Ecto neural progenitor cell (in vitro differentiated cells): ENCODE data around the gene WASF2.
A peak's percentile ranks its signal among the peaks of the same experiment; 100 is the strongest.
"Not testable (repeated sequence)": the region's sequence is repeated elsewhere in the genome, so short reads cannot be mapped to it uniquely, and the experiment has no call there.

Source experiments
- DNase-seq: peaks from one replicate; pipeline ENCODE4 v3.0.0-alpha.2; 2018; ENCODE audit warnings: low spot score

The WASF2 gene

GRCh38 chr1:27489973-27490741, at the start of gene WASF2:
Gene WASF2, minus strand, starts transcription at chr1:27490167. Its CDS starts 61,277 bp downstream, at chr1:27428890.
- peak; percentile 99 for DNase-seq

DNA sequence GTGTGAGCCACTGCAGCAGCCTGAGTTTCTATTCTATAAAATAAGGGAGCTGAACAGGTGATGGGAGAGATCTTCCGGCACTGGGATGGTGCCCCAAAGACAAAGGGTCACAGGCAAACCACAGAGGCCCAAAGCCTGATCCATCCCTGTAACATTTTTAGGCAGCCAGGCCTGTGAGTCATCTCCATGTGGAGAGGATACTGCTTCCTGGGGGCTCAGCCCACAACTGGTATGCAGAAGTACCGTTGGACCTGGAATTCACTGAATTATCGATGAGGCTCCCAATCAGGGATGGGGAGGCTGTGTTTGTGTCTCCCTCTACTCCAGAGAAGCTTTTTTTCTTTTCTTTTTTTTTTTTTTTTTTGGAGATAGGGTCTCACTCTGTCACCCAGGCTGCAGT, 48.8 kb upstream of the WASF2 start:
- DNase-seq = no peak

- DNase-seq = not testable (repeated sequence)
Measured at GRCh38 chr1:27538305-27538676, 48.3 kb upstream of the WASF2 start.

GRCh38 chr1:27536767-27537166, 46.8 kb upstream of the WASF2 start:
- peak; percentile 84 for DNase-seq

DNA sequence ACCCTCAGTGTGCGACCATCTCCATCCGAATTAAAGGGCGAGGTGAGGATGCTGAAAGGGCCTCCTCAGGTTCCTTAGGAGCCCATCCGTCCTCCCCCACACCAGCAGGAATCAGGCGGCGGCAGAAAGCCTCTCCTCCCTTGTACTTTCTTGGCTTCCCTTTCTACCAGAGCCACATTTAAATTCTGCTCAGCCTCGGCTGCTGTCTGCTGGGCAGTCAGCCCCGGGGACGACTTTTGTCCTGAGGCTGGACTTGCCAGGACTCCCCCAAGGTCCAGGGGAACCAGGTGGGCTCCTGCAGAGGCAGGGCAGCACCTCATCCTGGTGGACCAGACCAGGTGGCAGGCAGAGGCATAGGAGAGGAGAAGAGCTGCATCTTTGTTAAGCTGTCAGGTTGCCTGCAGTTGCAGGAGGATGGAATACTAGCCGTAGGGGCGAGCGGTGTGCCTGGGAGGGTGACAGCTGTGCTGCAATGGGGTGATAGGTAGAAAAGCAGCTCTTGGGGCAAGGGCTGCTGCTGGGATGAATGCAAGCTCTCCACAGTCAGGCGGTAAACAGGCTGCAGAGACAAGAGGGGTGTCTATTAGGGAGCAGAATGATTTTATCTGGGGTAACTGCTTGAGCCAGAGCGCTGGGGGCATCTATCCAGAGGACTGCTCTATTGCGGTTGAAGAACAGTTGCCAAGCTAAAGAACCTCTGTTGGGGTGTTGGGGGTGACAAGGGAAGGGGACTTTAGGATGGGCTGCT, 46.2 kb upstream of the WASF2 start:
- no peak for DNase-seq

DNA sequence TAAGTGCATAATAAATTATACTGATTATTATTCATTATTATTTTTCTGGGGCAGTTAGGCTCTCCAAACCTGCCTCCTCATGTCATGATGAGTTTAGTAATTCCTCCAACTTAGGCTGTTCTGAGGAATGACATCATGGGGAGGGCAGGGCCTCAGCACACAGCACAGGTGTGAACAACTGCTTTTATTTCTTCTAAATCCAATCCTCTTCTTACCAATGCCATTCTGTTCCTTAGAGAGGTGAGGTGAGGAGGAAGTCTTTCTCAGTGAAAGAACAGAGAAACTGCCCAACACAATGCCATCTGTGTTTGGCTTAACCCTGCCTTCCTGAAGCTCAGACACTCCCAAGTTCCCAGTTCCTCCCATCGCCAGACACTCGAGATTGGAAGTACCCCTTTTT, 45.4 kb upstream of the WASF2 start:
- no peak for DNase-seq

- DNase-seq = no peak
Measured at GRCh38 chr1:27531959-27532685, 42.2 kb upstream of the WASF2 start.

DNA sequence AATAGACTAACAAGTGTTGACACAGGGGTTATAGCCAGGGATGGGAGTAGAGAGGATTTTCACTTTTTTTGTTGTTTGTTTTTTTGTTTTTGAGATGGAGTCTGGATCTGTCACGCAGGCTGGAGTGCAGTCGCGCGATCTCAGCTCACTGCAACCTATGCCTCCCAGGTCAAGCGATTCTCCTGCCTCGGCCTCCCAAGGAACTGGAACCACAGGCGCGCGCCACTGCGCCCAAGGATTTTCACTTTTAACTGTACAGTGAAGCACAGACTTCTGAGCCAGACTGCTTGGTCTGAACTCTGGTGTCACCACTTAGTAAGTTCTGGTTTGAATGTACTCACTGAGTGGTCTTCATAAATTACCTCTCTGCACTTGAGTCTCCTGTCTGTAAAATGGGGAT, 40.2 kb upstream of the WASF2 start:
- no peak for DNase-seq

GRCh38 chr1:27529704-27530018, 39.7 kb upstream of the WASF2 start:
- DNase-seq = no peak

DNA sequence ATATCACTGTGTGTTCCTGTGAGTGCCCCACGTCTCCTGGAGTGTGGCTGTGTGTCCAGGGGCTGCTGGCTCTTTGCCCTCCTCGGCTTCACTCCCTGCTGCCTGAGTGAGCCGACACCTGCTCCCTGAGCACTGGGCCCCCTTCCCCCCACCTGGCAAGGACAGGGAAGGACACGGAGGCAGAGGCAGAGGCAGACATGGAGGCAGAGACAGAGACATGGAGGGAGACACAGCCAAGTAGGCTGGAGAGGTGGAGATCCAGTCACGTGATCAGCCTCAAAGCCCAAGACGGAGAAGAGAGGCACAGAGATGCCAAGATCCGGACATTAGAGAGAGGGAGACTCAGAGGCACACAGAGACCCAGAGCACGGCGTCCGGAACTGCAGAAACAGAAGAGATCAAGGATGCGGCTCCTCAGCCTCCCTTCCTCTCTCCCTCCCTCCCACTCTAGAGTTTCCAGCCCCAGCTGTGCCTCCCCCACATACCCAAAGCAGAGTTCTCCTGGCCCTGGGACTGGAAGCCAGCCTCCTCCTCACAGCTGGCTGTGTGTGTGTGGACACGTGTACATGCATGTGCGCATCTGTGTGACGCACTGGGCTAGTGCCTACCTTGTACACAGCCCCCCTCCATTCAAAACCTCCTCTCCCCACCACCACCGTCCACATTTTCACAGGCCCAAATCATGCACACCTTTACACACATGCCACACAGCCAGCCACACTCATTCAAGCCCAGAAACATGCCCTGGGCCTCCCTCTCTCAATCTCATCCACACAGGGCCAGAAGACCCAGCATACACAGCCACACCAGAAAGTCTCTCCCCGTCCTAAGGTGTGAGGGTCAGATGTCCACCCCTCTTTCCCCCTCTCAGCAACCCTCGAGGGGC, 39.1 kb upstream of the WASF2 start:
- DNase-seq = peak; percentile 70

GRCh38 chr1:27527890-27528817, 38.2 kb upstream of the WASF2 start:
- DNase-seq = peak; percentile 82

GRCh38 chr1:27527223-27527889, 37.4 kb upstream of the WASF2 start:
- DNase-seq = peak; percentile 78

GRCh38 chr1:27526569-27527222, 36.7 kb upstream of the WASF2 start:
- no peak for DNase-seq

DNA sequence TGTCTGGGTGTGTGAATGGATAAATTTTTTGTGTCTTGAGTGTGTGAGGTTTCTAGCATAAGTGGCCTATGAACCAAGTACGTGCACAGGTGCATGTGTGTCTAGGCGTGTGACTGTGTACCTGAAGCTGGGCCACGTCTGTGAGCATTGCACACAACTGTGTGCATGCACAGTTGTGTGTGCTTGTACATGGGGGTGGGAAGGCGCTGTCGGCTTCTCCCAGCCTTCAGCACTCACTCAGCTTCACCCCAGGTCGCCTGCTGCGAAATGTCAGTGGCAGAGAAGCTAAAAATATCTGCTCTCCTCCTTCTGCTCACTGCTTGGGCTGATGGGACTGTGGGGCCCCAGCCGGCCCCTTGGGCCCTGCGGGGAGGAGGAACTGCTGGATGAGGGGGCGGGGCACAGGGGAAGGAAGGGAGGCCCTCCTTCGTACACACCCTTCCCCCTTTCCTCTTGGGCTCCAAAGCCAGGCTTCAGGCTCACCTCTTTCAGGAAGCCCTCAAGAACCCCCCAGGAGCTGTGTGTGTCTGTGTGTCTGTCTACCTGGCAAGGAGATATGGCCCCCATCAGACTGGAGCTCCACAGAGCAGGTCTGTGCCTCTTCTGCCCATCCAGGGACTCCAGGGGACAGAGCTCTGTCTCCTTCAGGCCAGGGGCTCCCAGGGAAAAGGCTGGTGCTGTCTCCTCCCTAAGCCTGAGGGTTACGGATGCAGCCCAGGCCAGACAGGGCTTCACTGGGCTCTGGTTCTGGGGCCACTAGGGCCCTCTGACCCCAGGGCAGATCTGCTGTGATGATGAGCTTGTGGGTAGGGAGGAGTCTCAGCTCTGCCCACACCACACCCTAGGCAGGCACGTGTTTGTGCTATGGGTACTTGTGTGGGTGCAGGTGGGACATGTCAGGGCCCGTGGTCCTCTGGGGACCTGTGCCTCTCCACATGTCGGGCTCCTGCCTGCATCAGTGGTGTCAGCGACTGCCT, 35.6 kb upstream of the WASF2 start:
- DNase-seq = peak; percentile 65

- DNase-seq = no peak
Measured at GRCh38 chr1:27523337-27524020, 33.5 kb upstream of the WASF2 start.

- DNase-seq = no peak
Measured at GRCh38 chr1:27522432-27523336, 32.7 kb upstream of the WASF2 start.
